GM21619 (cell line): ENCODE data around the gene NTF3.

Experiments
- ATAC-seq: cut with Tn5 transposase; IDR thresholded peaks from one replicate; pipeline ENCODE4 v1.9.1; 2021; ENCODE audit not compliant: unreplicated experiment

NTF3 gene

GRCh38 chr12:5485454-5485853, 53.5 kb downstream of the NTF3 start:
- ATAC-seq: no peak

GRCh38 chr12:5487076-5487475, 55.2 kb downstream of the NTF3 start:
- ATAC-seq: no peak

- ATAC-seq: no peak
These were observed 56.2 kb downstream of the NTF3 start for GRCh38 chr12:5487948-5488625.

DNA sequence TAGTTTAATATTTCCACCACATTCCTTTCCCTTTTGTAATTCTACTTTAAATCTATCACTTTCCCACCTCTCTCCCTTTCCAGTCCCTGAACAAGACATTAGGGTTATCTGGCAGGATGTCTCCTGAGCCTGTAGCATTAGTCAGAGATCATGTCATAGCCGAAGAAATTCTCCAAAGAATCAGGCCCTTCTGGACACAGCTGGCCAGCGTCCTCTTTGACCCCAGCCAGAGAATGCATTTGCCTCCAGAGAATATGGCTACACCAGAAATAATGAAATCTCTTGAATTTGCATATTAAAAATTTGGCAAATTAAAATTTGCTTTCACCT, 56.7 kb downstream of the NTF3 start:
- no peak for ATAC-seq

DNA sequence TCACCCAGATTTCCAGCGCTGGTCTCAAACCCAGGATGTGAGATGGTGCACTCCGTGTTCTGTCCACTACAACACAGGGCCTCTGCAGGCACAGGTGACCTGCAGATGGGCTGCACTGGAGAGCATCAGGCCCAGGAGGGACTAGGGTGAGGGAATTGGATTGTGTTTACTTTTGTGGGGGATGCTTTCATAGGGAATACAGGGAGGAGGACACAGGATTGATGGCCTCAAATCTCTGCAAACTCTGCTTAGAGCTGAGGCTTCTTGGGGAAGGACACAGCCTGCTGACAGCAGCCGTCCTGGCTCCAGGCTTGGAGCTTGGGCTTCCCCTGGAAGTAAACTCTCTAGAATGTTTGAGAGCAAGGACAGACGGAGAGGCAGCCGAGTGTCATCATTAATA, 57.1 kb downstream of the NTF3 start:
- ATAC-seq: no peak

GRCh38 chr12:5489760-5490406, 58.0 kb downstream of the NTF3 start:
- no peak for ATAC-seq

GRCh38 chr12:5492562-5492961, 60.7 kb downstream of the NTF3 start:
- ATAC-seq: no peak

- ATAC-seq: no peak
These were observed 61.1 kb downstream of the NTF3 start for GRCh38 chr12:5493018-5493417.

DNA sequence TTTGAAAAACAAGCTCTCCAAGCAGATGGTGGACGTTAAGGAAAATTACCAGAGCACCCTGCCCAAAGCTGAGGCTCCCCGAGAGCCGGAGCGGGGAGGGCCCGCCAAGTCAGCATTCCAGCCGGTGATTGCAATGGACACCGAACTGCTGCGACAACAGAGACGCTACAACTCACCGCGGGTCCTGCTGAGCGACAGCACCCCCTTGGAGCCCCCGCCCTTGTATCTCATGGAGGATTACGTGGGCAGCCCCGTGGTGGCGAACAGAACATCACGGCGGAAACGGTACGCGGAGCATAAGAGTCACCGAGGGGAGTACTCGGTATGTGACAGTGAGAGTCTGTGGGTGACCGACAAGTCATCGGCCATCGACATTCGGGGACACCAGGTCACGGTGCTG, 62.4 kb downstream of the NTF3 start:
- ATAC-seq: no peak

DNA sequence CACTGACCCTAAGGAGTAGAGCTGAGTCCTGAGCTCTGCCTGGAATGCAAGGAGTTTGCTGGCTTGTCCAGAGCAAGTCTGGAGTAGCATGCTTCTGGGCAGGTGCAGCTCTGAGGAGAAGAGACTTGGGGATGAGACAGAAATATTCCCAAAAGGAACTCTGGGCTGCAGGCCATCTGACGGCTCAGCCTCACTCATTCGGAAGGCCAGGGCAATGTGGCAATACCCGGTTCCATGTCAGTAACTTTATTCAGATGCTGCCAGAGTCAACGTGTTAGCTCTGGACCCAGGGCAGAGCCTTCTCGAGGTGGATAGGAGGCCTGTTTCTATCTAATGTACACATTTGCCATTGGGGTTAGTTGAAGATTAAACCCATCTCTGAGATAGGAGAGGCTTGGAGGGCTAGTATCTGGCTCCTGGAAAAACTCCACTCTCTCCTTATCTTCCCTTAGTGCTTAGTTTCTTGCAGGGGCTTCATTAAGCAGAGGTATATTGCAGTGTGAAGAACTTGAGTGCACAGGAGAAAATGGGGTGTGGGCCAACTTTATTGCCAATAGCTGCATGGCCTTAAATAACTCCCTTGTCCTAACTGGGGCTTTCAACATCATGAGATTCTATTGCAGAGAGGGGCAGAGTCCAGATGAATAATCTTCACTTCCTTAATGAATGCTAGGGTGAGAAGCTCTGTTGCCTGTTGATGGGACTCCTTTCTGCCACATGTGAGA, 65.6 kb downstream of the NTF3 start:
- no peak for ATAC-seq

DNA sequence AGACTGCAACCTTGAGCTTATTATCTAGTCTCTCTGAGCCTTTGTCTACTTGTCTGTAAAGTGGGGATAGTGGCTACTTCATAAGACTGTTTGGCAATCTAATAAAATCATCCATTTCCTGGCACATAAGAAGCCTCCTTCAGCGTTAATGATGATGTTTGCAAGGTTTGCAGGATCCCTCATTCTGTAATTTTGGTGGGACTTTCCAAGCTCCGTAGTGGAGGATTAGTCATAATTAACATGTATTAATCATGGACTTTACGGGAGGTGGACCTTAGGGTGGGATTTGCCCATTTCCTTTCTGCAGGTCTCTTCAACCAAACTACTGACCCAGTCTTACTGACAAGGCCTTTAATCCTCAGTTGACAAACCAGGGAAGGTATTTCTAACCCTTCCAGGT, 66.2 kb downstream of the NTF3 start:
- no peak for ATAC-seq

DNA sequence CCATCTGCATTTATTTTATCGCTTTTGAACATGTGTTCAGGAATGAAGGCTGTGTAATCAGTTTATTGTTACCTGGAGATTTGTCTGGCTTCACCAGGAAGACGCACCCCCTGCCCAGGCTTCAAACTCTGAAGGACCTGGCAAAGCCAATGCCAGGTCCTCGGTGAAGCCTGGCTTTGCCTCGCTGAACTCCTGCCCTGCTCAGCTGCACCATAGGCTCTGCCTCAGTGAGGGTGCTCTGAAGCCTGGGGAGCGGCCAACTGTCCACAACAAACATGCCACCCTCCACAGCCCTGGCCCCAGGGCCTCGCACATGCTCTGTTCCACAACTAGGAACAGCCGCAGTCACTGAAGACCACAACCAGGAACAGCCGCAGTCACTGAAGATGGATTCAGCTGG, 66.9 kb downstream of the NTF3 start:
- ATAC-seq: no peak

DNA sequence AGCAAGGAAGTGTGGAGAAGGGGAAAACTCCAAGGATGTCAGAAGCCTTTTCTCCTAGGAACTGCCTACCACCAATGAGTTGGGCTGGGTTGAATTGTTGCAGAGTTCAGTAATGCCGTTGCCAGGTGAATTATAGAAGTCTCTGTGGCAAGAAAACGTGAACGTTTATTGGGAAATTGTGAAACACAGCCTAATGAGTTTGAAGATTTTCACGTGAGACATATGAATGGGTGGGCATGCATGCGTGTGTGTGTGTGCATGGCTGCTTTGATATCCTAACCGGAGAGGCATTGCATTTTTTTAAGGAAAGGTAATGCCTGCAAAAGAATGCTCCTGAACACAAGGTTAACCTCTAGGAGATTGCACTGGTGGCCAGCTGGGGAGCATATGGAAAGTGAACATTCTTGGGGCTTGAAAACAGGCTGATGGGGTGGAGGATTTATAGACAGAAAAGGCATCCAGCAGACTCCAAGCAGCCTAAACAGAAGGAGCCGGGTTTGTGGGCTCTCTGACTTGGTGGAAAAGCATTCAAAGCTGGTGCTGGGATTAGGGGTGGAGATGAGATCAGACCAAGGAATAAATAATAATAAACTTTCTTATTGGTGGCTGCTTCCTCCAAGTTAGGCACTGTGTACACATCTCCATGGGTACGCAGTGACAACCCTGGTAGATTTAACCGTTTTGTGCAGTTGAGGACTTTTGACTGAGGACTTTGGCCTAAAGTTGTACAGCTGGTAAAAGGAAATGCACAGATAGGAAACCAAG, 67.8 kb downstream of the NTF3 start:
- no peak for ATAC-seq

GRCh38 chr12:5500331-5500659, 68.4 kb downstream of the NTF3 start:
- ATAC-seq: no peak

DNA sequence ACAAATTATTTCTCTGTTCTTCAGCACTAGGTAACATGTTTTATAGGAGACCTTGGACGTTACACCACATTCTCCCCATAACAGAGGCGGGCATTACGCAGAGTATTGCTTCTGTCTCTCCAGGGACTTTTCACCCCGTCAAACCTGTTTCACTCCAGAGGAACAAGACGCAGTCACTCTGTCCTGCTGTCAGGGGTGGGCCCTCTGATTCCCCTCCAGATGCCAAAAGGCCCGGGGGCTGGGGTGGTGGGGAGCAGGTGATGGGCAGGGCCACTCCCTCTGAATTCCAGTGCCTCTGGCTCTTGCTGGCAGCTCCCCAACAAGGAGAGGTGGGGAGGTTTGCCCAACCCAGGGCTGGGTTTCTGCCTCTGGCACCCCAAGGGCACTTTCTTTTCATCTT, 71.9 kb downstream of the NTF3 start:
- no peak for ATAC-seq

GRCh38 chr12:5505116-5505515, 73.2 kb downstream of the NTF3 start:
- no peak for ATAC-seq

- no peak for ATAC-seq
These were observed 73.8 kb downstream of the NTF3 start for GRCh38 chr12:5505751-5506150.

- ATAC-seq: no peak
These were observed 74.4 kb downstream of the NTF3 start for GRCh38 chr12:5506295-5506694.

DNA sequence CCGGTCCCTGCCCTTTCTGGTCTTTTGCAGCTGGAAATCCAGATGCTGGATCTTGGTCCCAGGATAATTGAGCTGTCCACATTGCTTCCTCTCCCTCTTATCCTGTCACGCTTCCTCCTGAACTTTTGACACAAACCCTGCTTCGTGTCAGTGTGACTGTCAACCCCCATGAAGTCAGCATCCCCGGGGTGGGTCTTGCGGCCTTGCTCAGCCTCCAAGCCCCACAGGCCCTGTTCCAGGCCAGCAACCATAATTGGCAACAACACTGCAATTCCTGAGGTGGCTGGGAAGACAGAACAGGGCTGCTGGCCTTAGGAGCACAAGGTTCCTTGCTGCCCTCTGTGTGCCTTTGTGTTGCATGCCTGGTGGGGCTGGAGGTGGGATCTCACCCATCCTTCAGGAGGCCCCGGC, 74.9 kb downstream of the NTF3 start:
- no peak for ATAC-seq

DNA sequence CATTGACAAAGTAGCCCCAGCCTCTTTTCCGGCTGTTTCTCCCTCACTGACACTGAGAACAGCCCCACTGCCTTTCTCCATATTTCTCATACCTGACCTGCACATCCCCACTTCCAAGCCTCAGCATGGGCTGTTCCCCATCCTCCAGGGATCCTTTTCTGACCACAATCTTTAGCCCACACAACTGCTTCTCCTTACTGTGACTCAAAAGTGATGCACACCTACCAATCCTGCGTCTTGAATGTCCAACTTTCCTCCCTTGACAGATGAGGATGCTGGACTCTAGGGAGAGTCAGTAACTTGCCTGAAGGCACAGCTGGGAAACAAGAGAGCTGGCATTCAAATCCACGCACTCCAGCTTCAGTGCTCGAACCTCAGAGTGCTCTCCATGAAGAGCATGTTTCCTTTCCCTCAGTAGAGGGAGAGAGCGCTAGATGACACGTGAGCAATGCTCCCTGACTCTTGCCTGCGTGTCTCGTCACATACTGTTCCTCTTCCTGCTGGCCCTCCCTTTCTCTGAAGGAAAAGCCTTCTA, 75.6 kb downstream of the NTF3 start:
- no peak for ATAC-seq

- ATAC-seq: no peak
These were observed 76.0 kb downstream of the NTF3 start for GRCh38 chr12:5507944-5508343.

DNA sequence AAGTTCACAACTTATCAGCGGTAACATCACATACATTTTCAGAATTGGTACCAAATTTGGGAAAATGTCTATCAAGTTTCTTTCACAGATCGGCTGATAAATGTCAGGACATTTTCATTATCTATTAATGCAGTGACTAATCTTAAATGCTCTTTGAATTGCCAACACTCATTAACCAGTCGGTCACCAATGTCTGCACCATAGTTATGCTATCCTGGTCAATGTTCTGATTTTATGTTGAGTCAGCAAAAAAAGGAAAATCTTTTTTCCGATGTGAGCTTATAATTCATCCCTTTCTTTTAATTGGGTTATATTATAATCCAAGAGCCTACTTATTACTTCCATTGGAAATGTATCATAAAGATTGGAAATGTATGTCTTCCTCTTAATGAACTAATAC, 77.2 kb downstream of the NTF3 start:
- no peak for ATAC-seq
